Liver (tissue), 9 donors: ENCODE data around the gene WIPF1. TPM values are rescaled to one million over a fixed set of nuclear protein-coding genes. Genes with fewer than 3 reads are reported as not detected.

ENCODE experiments used
- DNase-seq: peaks from one replicate; pipeline ENCODE4 v3.0.0-alpha.2; 2017; ENCODE audit warnings: low spot score
- H3K27ac ChIP-seq, 2 donors: one replicate each; pipeline ENCODE4 v1.7.0; 2013; ENCODE audit warnings: inconsistent platforms in 2 of 2, low read length in 2 of 2, control low read depth in 1 of 2, low read depth in 1 of 2, mild to moderate bottlenecking in 1 of 2
- H3K27me3 ChIP-seq, 4 donors: one replicate each; pipeline versions ENCODE4 v1.6.1 to v1.7.0; 2013; ENCODE audit warnings: low read length in 3 of 4, inconsistent platforms in 1 of 4, mild to moderate bottlenecking in 1 of 4, moderate library complexity in 1 of 4; ENCODE audit not compliant: control insufficient read depth in 4 of 4, insufficient read depth in 4 of 4
- H3K36me3 ChIP-seq, 4 donors: one replicate each; pipeline versions ENCODE4 v1.6.1 to v1.7.0; 2013; ENCODE audit warnings: low read length in 3 of 4, mild to moderate bottlenecking in 3 of 4, low read depth in 1 of 4, moderate library complexity in 1 of 4; ENCODE audit not compliant: control insufficient read depth in 4 of 4, insufficient read depth in 3 of 4
- H3K4me1 ChIP-seq, 4 donors: one replicate each; pipeline versions ENCODE4 v1.6.1 to v1.7.0; 2013; ENCODE audit warnings: low read length in 3 of 4, mild to moderate bottlenecking in 3 of 4, moderate library complexity in 1 of 4; ENCODE audit not compliant: control insufficient read depth in 4 of 4, insufficient read depth in 4 of 4
- H3K4me3 ChIP-seq, 3 donors: one replicate each; pipeline versions ENCODE4 v1.6.1 to v1.7.0; 2013; ENCODE audit warnings: low read length in 3 of 3, control low read depth in 1 of 3, low read depth in 1 of 3, mild to moderate bottlenecking in 1 of 3
- H3K9ac ChIP-seq, 2 donors: one replicate each; pipeline ENCODE4 v1.7.0; 2013; ENCODE audit warnings: low read length in 2 of 2, mild to moderate bottlenecking in 2 of 2, moderate library complexity in 2 of 2, control low read depth in 1 of 2, low read depth in 1 of 2
- H3K9me3 ChIP-seq, 4 donors: one replicate each; pipeline versions ENCODE4 v1.6.1 to v1.7.0; 2013; ENCODE audit warnings: low read length in 3 of 4; ENCODE audit not compliant: control insufficient read depth in 4 of 4
- CTCF ChIP-seq: fragments of 150-350 bp; IDR thresholded peaks from 2 replicates; pipeline ENCODE4 v1.5.1; 2017; ENCODE audit warnings: improper control_type of control experiment, low read depth, low read length; ENCODE audit not compliant: missing input control
- EGR1 ChIP-seq, 2 donors: IDR thresholded peaks; 2 replicates each; pipeline ENCODE4 v1.6.1; 2016 to 2018; ENCODE audit warnings: antibody characterized with exemption in 2 of 2, low read depth in 2 of 2
- FOXA1 ChIP-seq: IDR thresholded peaks from 2 replicates; pipeline ENCODE4 v1.6.1; 2016; ENCODE audit warnings: antibody characterized with exemption
- FOXA2 ChIP-seq: IDR thresholded peaks from 2 replicates; pipeline ENCODE4 v1.6.1; 2016; ENCODE audit warnings: antibody characterized with exemption
- GABPA ChIP-seq, 2 donors: IDR thresholded peaks in 1 of 2; conservative IDR thresholded peaks in 1 of 2; 2 replicates each; pipeline ENCODE4 v1.6.1; 2016; ENCODE audit warnings: antibody characterized with exemption in 2 of 2, mild to moderate bottlenecking in 1 of 2, moderate library complexity in 1 of 2
- HNF4A ChIP-seq, 2 donors: conservative IDR thresholded peaks; 2 replicates each; pipeline ENCODE4 v1.6.1; 2016; ENCODE audit warnings: antibody characterized with exemption in 2 of 2, mild to moderate bottlenecking in 2 of 2
- HNF4G ChIP-seq: IDR thresholded peaks from 2 replicates; pipeline ENCODE4 v1.6.1; 2016; ENCODE audit warnings: antibody characterized with exemption
- JUND ChIP-seq, 2 donors: IDR thresholded peaks; 2 replicates each; pipeline ENCODE4 v1.6.1; 2016; ENCODE audit warnings: antibody characterized with exemption in 2 of 2
- MAX ChIP-seq: IDR thresholded peaks from 2 replicates; pipeline ENCODE4 v1.6.1; 2016; ENCODE audit warnings: antibody characterized with exemption
- NR2F2 ChIP-seq: IDR thresholded peaks from 2 replicates; pipeline ENCODE4 v1.6.1; 2016; ENCODE audit warnings: antibody characterized with exemption
- RAD21 ChIP-seq, 2 donors: IDR thresholded peaks; 2 replicates each; pipeline ENCODE4 v1.6.1; 2016; ENCODE audit warnings: antibody characterized with exemption in 2 of 2, mild to moderate bottlenecking in 2 of 2
- RXRA ChIP-seq, 2 donors: IDR thresholded peaks; 2 replicates each; pipeline ENCODE4 v1.6.1; 2017 to 2018; ENCODE audit warnings: antibody characterized with exemption in 2 of 2, mild to moderate bottlenecking in 1 of 2
- SP1 ChIP-seq: IDR thresholded peaks from 2 replicates; pipeline ENCODE4 v1.6.1; 2018; ENCODE audit warnings: antibody characterized with exemption, mild to moderate bottlenecking
- TAF1 ChIP-seq: conservative IDR thresholded peaks from 2 replicates; pipeline ENCODE4 v1.6.1; 2016; ENCODE audit warnings: antibody characterized with exemption, mild to moderate bottlenecking
- YY1 ChIP-seq: IDR thresholded peaks from 2 replicates; pipeline ENCODE4 v1.6.1; 2016; ENCODE audit warnings: antibody characterized with exemption, mild to moderate bottlenecking
- polyA plus RNA-seq, 2 donors: library from polyadenylated mRNA; stranded (reverse) in 1 of 2; unstranded in 1 of 2; fragments of 200-250 nt in 1 of 2; fragments of >200 nt in 1 of 2; fragmentation: Nextera tagmentation in 1 of 2; extraction: Ambion mirVana in 1 of 2; gene quantifications; one replicate each; pipeline versions ENCODE4 v1.2.1 to v1.2.3, GENCODE V29; 2013 to 2015
- total RNA-seq, 2 donors: library from RNA; depleted of rRNA; stranded (reverse); fragments of >200 nt; gene quantifications; one replicate each; pipeline ENCODE4 v1.2.3, GENCODE V29; 2014
- TF ChIP-seq, protein P1 (sequence below): IDR thresholded peaks from 2 replicates; pipeline ENCODE4 v1.6.1; 2016; ENCODE audit warnings: antibody characterized with exemption
- TF ChIP-seq, protein P2 (sequence below): IDR thresholded peaks from 2 replicates; pipeline ENCODE4 v1.6.1; 2016; ENCODE audit warnings: antibody characterized with exemption
- TF ChIP-seq, protein P3 (sequence below): IDR thresholded peaks from 2 replicates; pipeline ENCODE4 v1.6.1; 2016; ENCODE audit warnings: antibody characterized with exemption, mild to moderate bottlenecking
- donor health status: healthy.
- donor health status: healthy.
- donor health status: healthy.
- donor health status: healthy.
- donor health status: healthy.

WIPF1 gene
- total and polyA plus RNA-seq, 4 donors: 4.7 to 7.7 (median 6.3) TPM

DNA sequence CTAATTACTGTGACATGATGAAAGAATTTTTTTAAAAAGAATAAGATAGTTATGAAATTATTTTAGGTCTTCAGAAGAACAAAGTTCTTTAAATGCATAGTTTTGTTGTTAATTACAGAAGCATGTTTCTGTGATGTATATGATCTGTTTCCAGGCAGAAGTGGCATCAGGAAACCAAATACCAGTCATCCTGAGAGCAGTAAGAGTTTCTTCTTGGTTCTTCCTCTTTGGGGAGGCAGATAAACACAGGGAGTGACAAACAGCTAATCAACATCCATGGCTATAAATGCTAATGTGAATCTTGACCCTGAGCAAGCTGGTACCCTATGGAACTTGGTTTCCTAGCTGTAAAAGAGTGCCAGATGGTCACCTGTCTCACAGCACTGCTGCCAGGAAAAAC is 29.2 kb downstream of the WIPF1 start:
- H3K27ac ChIP-seq: no peak overlapping the region
- no peaks in the 10 kb centered on the region for H3K9me3 ChIP-seq
- H3K9ac ChIP-seq: no peak overlapping the region
- H3K27me3 ChIP-seq: no peaks in the 10 kb centered on the region
- TF ChIP-seq HNF4A (conservative IDR thresholded peaks at IDR 0.05) (no peak), FOXA2 (no peak), EGR1 (IDR thresholded peaks at IDR 0.05; ENCODE audit: low read depth in 2 of 2) (no peak), RAD21 (IDR thresholded peaks at IDR 0.05) (no peak), JUND (IDR thresholded peaks at IDR 0.05) (no peak), CTCF (no peak), GABPA (IDR thresholded peaks at IDR 0.05 in 1 of 2, conservative IDR thresholded peaks at IDR 0.05 in 1 of 2) (no peak), RXRA (IDR thresholded peaks at IDR 0.05) (no peak), FOXA1 (no peak), SP1 (no peak), MAX (no peak), NR2F2 (no peak), TAF1 (no peak), YY1 (no peak), HNF4G (no peak)
- TF ChIP-seq, protein P1, sequence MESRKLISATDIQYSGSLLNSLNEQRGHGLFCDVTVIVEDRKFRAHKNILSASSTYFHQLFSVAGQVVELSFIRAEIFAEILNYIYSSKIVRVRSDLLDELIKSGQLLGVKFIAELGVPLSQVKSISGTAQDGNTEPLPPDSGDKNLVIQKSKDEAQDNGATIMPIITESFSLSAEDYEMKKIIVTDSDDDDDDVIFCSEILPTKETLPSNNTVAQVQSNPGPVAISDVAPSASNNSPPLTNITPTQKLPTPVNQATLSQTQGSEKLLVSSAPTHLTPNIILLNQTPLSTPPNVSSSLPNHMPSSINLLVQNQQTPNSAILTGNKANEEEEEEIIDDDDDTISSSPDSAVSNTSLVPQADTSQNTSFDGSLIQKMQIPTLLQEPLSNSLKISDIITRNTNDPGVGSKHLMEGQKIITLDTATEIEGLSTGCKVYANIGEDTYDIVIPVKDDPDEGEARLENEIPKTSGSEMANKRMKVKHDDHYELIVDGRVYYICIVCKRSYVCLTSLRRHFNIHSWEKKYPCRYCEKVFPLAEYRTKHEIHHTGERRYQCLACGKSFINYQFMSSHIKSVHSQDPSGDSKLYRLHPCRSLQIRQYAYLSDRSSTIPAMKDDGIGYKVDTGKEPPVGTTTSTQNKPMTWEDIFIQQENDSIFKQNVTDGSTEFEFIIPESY: no peak
- TF ChIP-seq, protein P2, sequence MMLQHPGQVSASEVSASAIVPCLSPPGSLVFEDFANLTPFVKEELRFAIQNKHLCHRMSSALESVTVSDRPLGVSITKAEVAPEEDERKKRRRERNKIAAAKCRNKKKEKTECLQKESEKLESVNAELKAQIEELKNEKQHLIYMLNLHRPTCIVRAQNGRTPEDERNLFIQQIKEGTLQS: no peak
- TF ChIP-seq, protein P3, sequence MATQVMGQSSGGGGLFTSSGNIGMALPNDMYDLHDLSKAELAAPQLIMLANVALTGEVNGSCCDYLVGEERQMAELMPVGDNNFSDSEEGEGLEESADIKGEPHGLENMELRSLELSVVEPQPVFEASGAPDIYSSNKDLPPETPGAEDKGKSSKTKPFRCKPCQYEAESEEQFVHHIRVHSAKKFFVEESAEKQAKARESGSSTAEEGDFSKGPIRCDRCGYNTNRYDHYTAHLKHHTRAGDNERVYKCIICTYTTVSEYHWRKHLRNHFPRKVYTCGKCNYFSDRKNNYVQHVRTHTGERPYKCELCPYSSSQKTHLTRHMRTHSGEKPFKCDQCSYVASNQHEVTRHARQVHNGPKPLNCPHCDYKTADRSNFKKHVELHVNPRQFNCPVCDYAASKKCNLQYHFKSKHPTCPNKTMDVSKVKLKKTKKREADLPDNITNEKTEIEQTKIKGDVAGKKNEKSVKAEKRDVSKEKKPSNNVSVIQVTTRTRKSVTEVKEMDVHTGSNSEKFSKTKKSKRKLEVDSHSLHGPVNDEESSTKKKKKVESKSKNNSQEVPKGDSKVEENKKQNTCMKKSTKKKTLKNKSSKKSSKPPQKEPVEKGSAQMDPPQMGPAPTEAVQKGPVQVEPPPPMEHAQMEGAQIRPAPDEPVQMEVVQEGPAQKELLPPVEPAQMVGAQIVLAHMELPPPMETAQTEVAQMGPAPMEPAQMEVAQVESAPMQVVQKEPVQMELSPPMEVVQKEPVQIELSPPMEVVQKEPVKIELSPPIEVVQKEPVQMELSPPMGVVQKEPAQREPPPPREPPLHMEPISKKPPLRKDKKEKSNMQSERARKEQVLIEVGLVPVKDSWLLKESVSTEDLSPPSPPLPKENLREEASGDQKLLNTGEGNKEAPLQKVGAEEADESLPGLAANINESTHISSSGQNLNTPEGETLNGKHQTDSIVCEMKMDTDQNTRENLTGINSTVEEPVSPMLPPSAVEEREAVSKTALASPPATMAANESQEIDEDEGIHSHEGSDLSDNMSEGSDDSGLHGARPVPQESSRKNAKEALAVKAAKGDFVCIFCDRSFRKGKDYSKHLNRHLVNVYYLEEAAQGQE: no peak
- no peaks in the 10 kb centered on the region for H3K4me1 ChIP-seq
- H3K4me3 ChIP-seq: no peak overlapping the region
- H3K36me3 ChIP-seq: peaks cover 1 to 6% (median 3%) of the 10 kb centered on the region in 4 donors
- no peak for DNase-seq
